Thymus (tissue), 14 donors: Measurements from ENCODE around the gene MYO18A. TPM values are rescaled to one million over a fixed set of nuclear protein-coding genes. Genes with fewer than 3 reads are reported as not detected.
"Not testable (repeated sequence)": the region's sequence is repeated elsewhere in the genome, so short reads cannot be mapped to it uniquely, and the experiment has no call there.

ENCODE experiments used
- DNase-seq, 9 donors: peaks; one replicate each; pipeline ENCODE4 v3.0.0-alpha.2; 2013; ENCODE audit warnings: low spot score in 9 of 9, low read depth in 6 of 9, missing footprints in 1 of 9
- H3K27ac ChIP-seq, 2 donors: one replicate each; pipeline ENCODE4 v1.5.1; 2013; ENCODE audit warnings: control low read depth in 1 of 2, low read depth in 1 of 2, low read length in 1 of 2, mild to moderate bottlenecking in 1 of 2, moderate library complexity in 1 of 2
- H3K27me3 ChIP-seq, 2 donors: one replicate each; pipeline ENCODE4 v1.5.1; 2013; ENCODE audit warnings: low read length in 1 of 2; ENCODE audit not compliant: control insufficient read depth in 2 of 2, insufficient read depth in 1 of 2
- H3K36me3 ChIP-seq, 2 donors: one replicate each; pipeline ENCODE4 v1.5.1; 2013; ENCODE audit warnings: low read length in 1 of 2, mild to moderate bottlenecking in 1 of 2, moderate library complexity in 1 of 2; ENCODE audit not compliant: control insufficient read depth in 2 of 2, insufficient read depth in 2 of 2
- H3K4me1 ChIP-seq, 2 donors: one replicate each; pipeline ENCODE4 v1.5.1; 2013; ENCODE audit warnings: low read length in 2 of 2; ENCODE audit not compliant: control insufficient read depth in 2 of 2, insufficient read depth in 2 of 2
- H3K4me3 ChIP-seq, 2 donors: one replicate each; pipeline ENCODE4 v1.5.1; 2013; ENCODE audit warnings: low read length in 2 of 2, control low read depth in 1 of 2, mild to moderate bottlenecking in 1 of 2
- H3K9me3 ChIP-seq, 2 donors: one replicate each; pipeline ENCODE4 v1.5.1; 2013; ENCODE audit warnings: low read length in 1 of 2, mild to moderate bottlenecking in 1 of 2; ENCODE audit not compliant: control insufficient read depth in 2 of 2, insufficient read depth in 1 of 2
- WGBS: extraction: QIAGEN DNeasy Blood & Tissue Kit; methylation state at CpG from one replicate; pipeline ENCODE4 v1.1.7; 2013; 5-methylcytosine and 5-hydroxymethylcytosine counted together
- long read RNA-seq, 10 donors: transcript quantifications; one replicate each; lab custom pipeline, GENCODE V29; 2026
- polyA plus RNA-seq: library from polyadenylated mRNA; stranded (reverse); fragments of 200-250 nt; gene quantifications from one replicate; pipeline ENCODE4 v1.2.3, GENCODE V29; 2013
- total RNA-seq: library from RNA; stranded (reverse); fragments of 120-200 nt; gene quantifications from one replicate; pipeline ENCODE4 v1.2.4, GENCODE V29; 2013
- donor health status: healthy.

MYO18A gene, protein sequence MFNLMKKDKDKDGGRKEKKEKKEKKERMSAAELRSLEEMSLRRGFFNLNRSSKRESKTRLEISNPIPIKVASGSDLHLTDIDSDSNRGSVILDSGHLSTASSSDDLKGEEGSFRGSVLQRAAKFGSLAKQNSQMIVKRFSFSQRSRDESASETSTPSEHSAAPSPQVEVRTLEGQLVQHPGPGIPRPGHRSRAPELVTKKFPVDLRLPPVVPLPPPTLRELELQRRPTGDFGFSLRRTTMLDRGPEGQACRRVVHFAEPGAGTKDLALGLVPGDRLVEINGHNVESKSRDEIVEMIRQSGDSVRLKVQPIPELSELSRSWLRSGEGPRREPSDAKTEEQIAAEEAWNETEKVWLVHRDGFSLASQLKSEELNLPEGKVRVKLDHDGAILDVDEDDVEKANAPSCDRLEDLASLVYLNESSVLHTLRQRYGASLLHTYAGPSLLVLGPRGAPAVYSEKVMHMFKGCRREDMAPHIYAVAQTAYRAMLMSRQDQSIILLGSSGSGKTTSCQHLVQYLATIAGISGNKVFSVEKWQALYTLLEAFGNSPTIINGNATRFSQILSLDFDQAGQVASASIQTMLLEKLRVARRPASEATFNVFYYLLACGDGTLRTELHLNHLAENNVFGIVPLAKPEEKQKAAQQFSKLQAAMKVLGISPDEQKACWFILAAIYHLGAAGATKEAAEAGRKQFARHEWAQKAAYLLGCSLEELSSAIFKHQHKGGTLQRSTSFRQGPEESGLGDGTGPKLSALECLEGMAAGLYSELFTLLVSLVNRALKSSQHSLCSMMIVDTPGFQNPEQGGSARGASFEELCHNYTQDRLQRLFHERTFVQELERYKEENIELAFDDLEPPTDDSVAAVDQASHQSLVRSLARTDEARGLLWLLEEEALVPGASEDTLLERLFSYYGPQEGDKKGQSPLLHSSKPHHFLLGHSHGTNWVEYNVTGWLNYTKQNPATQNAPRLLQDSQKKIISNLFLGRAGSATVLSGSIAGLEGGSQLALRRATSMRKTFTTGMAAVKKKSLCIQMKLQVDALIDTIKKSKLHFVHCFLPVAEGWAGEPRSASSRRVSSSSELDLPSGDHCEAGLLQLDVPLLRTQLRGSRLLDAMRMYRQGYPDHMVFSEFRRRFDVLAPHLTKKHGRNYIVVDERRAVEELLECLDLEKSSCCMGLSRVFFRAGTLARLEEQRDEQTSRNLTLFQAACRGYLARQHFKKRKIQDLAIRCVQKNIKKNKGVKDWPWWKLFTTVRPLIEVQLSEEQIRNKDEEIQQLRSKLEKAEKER (N-terminal part only)
- total RNA-seq, result 31.1 TPM
- polyA plus RNA-seq, result 52.8 TPM
- long read RNA-seq, donor 1, result 0 reads
- long read RNA-seq, donor 2, result 0 reads
- long read RNA-seq, donor 3, partial matches to known transcripts, result 0 of 1 reads
- long read RNA-seq, donor 3, other reads (novel, unspliced or antisense), result 0 of 1 reads
- long read RNA-seq, donor 4, result 0 reads
- long read RNA-seq, donor 5, result 0 reads
- long read RNA-seq, donor 6, result 0 reads
- long read RNA-seq, donor 7, result 0 reads
- long read RNA-seq, donor 8, partial matches to known transcripts, result 0 of 1 reads
- long read RNA-seq, donor 8, other reads (novel, unspliced or antisense), result 0 of 1 reads
- long read RNA-seq, donor 9, partial matches to known transcripts, result 0 of 1 reads
- long read RNA-seq, donor 9, other reads (novel, unspliced or antisense), result 0 of 1 reads
- long read RNA-seq, donor 10, partial matches to known transcripts, result 0 of 1 reads
- long read RNA-seq, donor 10, other reads (novel, unspliced or antisense), result 0 of 1 reads

- no peaks in the 10 kb centered on the region for H3K9me3 ChIP-seq
- H3K27me3 ChIP-seq, result peaks cover 0 to 19% of the 10 kb centered on the region in 2 donors
- 2% methylated on average over 76 of the region's 76 CpGs for WGBS
- peaks cover 15 to 24% of the 10 kb centered on the region in 2 donors for H3K4me1 ChIP-seq
- H3K4me3 ChIP-seq, result peak within 1 kb of the TSS; percentile 39 to 78
- H3K27ac ChIP-seq, result peak within 1 kb of the TSS in 1 of 2 donors; percentile 52
- DNase-seq, result peak in 8 of 9 donors; percentile 39 to 80 (median 64)
- H3K36me3 ChIP-seq, result no peaks in the 10 kb centered on the region
Observed at GRCh38 chr17:29180034-29180787, at the start of gene MYO18A. MYO18A (minus strand) TSS chr17:29180398; CDS start chr17:29166940, 13,458 bp downstream.

- Histone ChIP-seq H3K27me3 (no peaks in the 10 kb centered on the region), H3K4me3 (no peak overlapping the region), H3K9me3 (no peaks in the 10 kb centered on the region), H3K27ac (no peak overlapping the region), H3K36me3 (no peaks in the 10 kb centered on the region), H3K4me1 (no peaks in the 10 kb centered on the region)
- no peak for DNase-seq
Observed at GRCh38 chr17:29225396-29225795, 45.2 kb upstream of the MYO18A start.

DNA sequence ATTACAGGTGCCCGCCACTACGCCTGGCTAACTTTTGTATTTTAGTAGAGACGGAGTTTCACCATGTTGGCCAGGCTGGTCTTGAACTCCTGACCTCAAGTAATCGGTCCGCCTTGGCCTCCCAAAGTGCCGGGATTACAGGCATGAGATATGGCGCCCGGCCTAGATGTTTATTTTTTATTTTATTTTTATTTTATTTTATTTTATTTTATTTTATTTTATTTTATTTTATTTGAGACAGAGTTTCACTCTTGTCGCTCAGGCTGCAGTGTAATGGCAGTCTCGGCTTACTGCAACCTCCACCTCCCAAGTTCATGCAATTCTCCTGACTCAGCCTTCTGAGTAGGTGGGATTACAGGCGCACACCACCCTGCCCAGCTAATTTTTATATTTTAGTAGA is 41.1 kb upstream of the MYO18A start:
- not testable (repeated sequence) for DNase-seq, H3K9me3 ChIP-seq, H3K27ac ChIP-seq, H3K36me3 ChIP-seq, H3K4me1 ChIP-seq, H3K27me3 ChIP-seq, H3K4me3 ChIP-seq
- WGBS, result 98% methylated on average over 11 of the region's 11 CpGs

DNA sequence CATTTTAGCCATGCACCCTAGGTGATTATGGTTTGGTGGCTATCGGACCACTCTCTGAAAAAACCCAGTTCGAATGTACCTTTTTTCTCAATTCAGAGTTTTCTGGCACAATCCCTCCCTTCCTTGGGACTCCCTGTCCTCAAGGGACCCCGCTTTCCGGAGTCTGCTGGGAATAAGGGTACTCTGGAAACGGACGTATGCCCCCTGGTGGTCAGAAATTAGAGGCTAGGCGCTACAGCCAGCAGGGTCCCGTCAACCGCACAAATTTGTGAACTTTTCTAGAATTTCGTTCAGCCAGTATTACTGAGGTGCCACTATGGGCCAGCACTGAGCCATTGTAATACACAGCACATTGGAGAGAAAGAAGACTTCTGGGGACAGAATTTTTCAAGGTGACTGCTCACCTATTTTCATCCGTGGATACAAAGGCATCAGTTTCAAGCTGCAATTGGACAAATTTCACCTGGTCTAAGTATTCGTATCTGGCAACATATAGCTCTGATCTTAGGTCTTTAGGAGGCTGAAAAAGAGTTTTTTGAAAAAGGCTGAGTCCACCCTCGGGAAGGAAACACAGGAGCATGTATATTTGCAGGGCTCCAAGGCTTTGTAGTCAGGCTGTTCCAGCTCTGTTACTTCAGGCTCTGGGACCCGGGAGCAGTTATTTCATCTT is 39.3 kb upstream of the MYO18A start:
- peak; percentile 37 to 83 (median 66) for DNase-seq
- no peak overlapping the region for H3K4me3 ChIP-seq
- no peaks in the 10 kb centered on the region for H3K9me3 ChIP-seq
- H3K27me3 ChIP-seq, result no peaks in the 10 kb centered on the region
- WGBS, result 23% methylated on average over 14 of the region's 14 CpGs
- H3K4me1 ChIP-seq, result no peaks in the 10 kb centered on the region
- no peak overlapping the region for H3K27ac ChIP-seq
- H3K36me3 ChIP-seq, result no peaks in the 10 kb centered on the region

DNA sequence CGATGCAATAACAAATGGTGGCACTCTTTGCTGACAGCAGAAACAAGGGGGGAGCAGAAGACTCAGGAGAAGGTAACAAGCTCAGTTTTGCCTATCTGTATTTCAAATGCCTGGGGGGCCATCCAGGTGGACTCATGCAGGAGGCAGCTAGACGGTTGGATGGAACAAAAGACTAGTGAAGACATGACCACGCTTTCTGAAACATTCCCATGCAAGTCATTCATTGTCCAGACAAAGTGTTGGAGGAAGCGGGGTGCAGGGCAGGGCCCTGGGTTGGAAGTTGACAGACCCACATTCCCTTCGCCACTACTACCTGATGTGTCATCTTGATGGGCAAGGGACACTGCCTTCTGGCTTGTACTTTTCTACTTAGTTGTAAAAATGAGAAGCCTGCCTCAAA is 36.7 kb upstream of the MYO18A start:
- Histone ChIP-seq H3K4me1 (no peaks in the 10 kb centered on the region), H3K9me3 (no peaks in the 10 kb centered on the region), H3K27ac (no peak overlapping the region), H3K36me3 (no peaks in the 10 kb centered on the region), H3K4me3 (no peak overlapping the region), H3K27me3 (no peaks in the 10 kb centered on the region)
- 96% methylated on average over 5 of the region's 5 CpGs for WGBS
- no peak for DNase-seq

DNA sequence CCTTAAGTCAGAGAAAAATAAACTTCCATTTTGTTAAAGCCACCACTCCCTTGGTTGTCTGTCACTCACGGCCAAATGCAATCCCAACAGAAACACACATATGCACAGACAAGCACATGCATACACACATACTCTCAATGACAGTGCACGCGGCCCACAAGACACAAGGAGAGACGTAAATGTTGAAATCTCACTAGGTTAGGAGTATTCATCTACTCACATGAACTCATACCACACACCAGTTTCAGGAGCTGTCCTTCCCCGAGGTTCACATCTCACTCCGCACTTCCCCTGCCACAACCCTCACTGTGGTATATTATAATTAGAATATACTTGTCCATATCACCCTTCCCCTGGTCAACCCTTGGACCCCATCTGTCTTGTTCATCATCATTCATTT is 36.0 kb upstream of the MYO18A start:
- Histone ChIP-seq H3K9me3 (no peaks in the 10 kb centered on the region), H3K4me3 (no peak overlapping the region), H3K36me3 (no peaks in the 10 kb centered on the region), H3K27me3 (no peaks in the 10 kb centered on the region), H3K4me1 (no peaks in the 10 kb centered on the region), H3K27ac (no peak overlapping the region)
- DNase-seq, result no peak
- 93% methylated on average over 6 of the region's 6 CpGs for WGBS

DNA sequence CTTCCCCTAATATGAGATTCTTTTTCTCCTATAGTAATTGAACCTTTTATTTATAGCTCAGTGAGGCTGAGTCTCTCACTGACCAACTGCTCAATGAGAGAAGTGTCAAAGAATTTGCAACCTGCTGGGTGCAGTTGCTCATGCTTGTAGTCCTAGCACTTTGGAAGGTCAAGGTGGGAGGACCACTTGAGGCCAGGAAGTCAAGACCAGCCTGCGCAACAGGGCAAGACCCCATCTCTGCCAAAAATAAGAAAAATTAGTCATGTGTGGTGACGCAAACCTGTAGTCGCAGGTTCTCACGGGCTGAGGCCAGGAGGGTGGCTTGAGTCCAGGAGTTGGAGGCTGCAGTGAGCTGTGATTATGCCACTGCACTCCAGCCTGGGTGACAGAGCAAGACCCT is 35.5 kb upstream of the MYO18A start:
- no peak overlapping the region for H3K4me3 ChIP-seq
- H3K27ac ChIP-seq, result no peak overlapping the region
- H3K4me1 ChIP-seq, result no peaks in the 10 kb centered on the region
- no peaks in the 10 kb centered on the region for H3K9me3 ChIP-seq
- no peaks in the 10 kb centered on the region for H3K36me3 ChIP-seq
- H3K27me3 ChIP-seq, result no peaks in the 10 kb centered on the region
- WGBS, result 90% methylated on average over 4 of the region's 4 CpGs
- DNase-seq, result no peak
